GM19193 (cell line): ENCODE results near the gene PDIA2.

Experiments used
- POLR2A ChIP-seq: IDR thresholded peaks from 4 replicates; pipeline ENCODE4 v1.6.1; 2011; ENCODE audit not compliant: insufficient read depth, insufficient read length; ENCODE audit errors: extremely low read depth

PDIA2 gene

GRCh38 chr16:259814-260253 is 23.1 kb upstream of the PDIA2 start:
- no peak for TF ChIP-seq POLR2A

DNA sequence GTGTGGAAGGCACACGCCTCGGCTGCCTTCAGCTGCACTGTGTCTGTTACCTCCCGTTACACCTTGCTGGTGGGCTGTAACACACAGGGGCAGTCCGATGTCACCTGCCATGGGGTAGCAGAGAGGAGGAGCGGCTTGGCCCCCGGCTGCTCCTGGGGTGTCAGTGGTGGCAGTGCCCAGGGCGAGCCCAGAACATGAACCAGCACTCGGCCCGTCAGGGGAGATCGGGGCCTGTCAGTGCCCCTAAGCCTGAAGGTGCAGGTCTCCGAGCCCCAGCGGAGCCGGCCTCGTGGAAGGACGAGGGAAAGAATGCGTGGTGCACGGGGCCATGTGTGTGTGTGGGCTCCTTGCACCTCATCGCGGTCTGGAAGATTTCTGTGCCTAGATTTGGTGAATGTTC is 22.6 kb upstream of the PDIA2 start:
- TF ChIP-seq POLR2A, result no peak

DNA sequence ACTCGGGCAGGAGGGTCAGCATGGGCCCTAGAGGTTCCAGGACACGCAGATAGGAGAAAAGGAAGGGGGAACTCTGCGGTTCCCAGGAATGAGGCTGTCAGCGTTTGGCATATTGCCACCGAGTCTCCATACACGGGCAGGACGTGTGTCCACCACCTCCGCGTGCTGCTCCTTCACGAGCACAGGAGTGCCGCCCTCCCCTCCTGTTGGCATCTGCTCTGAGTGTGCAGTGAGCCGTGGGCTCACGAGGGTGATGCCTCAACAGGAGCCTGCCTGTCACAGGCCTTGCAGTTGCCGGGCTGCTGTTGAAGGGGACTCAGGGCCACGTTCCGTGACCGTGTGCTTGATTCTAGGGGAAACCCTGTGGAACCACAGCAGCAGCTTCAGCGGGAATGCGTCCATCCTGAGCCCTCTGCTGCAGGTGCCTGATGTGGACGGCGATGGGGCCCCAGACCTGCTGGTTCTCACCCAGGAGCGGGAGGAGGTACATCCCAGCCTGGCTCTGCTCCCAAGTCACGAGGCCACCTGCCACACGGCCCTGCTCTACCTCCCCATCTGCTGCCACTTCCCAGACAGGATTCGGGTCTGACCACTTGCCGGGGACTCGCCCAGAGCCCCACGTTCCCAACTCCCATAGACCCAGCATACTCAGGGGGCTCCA is 21.8 kb upstream of the PDIA2 start:
- no peak for TF ChIP-seq POLR2A

GRCh38 chr16:262121-262745 is 20.7 kb upstream of the PDIA2 start:
- TF ChIP-seq POLR2A, result no peak

GRCh38 chr16:263182-263774 is 19.7 kb upstream of the PDIA2 start:
- no peak for TF ChIP-seq POLR2A

GRCh38 chr16:263944-264343 is 19.0 kb upstream of the PDIA2 start:
- no peak for TF ChIP-seq POLR2A

GRCh38 chr16:264440-264951 is 18.5 kb upstream of the PDIA2 start:
- no peak for TF ChIP-seq POLR2A

- TF ChIP-seq POLR2A, result no peak
Measured at GRCh38 chr16:265002-265529, 17.9 kb upstream of the PDIA2 start.

DNA sequence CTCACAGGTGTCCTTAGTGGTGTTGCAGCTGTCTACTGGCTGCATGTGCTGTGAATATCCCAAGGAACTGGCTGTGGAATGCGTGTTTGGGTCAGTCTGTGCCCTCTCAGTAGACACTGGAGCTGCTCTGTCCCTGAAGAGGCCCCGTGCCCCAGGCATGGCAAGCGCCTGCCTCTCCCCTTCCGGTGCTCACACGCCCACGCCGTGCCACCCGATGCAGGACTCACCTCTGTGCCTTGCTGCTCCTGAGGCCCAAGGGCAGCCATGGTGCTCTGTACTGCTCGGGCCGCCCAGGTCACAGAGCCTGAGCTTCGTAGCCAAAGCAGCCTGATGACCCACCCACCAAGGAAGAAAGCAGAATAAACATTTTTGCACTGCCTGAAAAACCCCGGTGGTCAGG is 17.3 kb upstream of the PDIA2 start:
- no peak for TF ChIP-seq POLR2A

DNA sequence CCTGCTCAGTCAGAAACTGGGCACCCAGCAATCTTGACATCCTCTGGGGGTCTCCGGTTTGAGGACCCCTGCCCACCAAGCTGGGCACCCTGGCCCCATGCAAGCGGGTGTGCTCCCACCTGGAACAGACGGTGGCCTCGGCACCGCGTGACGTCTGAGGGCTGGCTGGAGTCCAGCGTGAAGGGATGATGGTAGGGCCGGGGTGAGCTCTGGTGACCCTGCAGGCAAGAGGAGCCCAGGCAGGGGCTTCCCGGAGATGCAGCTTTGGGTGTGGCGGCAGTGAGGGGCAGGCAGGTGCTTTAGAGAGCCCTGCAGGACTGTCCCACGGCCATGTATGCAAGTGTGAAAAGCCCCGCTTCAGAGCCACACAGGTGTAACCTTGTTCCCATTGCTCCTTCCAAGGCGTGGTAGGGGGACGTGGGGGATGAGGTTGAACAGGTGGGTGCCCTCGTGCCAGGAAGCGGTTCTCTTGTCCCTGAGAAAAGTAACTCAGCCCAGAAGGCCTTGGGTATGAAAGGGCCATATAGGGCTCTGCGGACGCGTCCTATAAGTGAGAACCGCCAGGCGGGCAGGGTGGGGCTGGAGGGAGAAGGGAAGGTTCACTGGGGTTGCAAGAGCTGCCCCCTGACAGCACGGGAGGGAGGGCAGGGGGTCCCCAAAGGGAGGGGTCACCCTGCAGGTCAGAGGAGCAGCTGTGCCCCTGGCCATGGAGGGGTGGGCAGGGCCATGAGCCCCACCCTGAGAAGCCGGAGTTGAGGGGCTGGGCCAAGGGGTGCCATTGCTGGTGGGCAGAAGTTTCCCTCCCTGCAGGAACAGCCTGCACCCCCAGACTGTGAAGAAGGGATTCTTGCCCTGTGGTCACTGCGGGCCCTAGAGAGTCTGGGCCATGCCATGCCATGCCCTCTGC is 16.5 kb upstream of the PDIA2 start:
- TF ChIP-seq POLR2A, result no peak

- TF ChIP-seq POLR2A, result no peak
Measured at GRCh38 chr16:268141-269053, 14.6 kb upstream of the PDIA2 start.

DNA sequence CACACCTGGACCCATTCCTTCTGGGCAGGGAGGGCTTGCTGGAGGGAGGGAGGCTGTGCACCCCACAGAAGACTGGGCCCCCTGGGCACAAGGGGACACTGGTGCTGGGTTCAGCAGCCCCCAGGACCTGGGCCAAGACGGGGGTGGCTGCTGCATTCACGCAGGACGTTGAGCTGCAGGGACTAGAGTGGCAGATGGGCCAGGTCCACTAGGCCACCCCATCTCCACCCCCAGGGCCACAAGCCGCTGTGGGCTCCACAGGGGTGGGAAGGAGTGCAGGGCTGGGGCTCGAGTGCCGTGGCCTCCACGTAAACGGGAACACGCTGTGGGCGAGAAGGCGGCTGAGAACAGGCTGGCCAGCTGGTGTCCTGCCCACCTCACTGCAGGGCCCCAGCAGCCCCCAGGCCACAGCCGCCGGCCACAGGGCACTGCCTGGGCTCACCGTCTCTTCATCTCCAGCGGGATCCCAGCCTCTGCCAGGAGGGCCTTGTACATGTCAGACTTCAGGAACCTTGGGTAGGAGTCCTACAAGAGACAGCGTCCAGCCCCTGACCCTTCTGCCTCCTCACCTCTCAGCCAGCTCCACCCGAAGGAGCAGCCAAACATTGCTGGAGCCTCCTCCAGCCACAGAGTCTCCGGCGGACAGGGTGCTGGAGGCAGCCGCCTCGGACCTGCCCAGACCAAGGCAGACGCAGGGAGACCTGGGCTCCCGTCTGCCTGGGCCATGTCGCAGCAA is 13.7 kb upstream of the PDIA2 start:
- TF ChIP-seq POLR2A, result no peak
